ENCODE data around the gene LTB4R2. TPM values are rescaled to one million over a fixed set of nuclear protein-coding genes. Genes with fewer than 3 reads are reported as not detected.

Gene LTB4R2
- total RNA-seq, 1 donor from 2014 or later: 9.4 TPM

DNA sequence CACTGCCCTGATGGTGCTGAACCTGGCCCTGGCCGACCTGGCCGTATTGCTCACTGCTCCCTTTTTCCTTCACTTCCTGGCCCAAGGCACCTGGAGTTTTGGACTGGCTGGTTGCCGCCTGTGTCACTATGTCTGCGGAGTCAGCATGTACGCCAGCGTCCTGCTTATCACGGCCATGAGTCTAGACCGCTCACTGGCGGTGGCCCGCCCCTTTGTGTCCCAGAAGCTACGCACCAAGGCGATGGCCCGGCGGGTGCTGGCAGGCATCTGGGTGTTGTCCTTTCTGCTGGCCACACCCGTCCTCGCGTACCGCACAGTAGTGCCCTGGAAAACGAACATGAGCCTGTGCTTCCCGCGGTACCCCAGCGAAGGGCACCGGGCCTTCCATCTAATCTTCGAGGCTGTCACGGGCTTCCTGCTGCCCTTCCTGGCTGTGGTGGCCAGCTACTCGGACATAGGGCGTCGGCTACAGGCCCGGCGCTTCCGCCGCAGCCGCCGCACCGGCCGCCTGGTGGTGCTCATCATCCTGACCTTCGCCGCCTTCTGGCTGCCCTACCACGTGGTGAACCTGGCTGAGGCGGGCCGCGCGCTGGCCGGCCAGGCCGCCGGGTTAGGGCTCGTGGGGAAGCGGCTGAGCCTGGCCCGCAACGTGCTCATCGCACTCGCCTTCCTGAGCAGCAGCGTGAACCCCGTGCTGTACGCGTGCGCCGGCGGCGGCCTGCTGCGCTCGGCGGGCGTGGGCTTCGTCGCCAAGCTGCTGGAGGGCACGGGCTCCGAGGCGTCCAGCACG lies 6.1 kb downstream of the LTB4R2 start:
- no peaks in the 10 kb centered on the region for H3K9me3 Mint-ChIP-seq
- no peak overlapping the region for H3K27ac Mint-ChIP-seq (ENCODE audit: unreplicated experiment)
- H3K4me3 Mint-ChIP-seq: no peak overlapping the region
- no peaks in the 10 kb centered on the region for H3K36me3 Mint-ChIP-seq (ENCODE audit: low read depth)
- peaks cover 34% of the 10 kb centered on the region for H3K27me3 Mint-ChIP-seq (ENCODE audit: low read depth)
- no peaks in the 10 kb centered on the region for H3K4me1 Mint-ChIP-seq
- TF ChIP-seq, protein P1, sequence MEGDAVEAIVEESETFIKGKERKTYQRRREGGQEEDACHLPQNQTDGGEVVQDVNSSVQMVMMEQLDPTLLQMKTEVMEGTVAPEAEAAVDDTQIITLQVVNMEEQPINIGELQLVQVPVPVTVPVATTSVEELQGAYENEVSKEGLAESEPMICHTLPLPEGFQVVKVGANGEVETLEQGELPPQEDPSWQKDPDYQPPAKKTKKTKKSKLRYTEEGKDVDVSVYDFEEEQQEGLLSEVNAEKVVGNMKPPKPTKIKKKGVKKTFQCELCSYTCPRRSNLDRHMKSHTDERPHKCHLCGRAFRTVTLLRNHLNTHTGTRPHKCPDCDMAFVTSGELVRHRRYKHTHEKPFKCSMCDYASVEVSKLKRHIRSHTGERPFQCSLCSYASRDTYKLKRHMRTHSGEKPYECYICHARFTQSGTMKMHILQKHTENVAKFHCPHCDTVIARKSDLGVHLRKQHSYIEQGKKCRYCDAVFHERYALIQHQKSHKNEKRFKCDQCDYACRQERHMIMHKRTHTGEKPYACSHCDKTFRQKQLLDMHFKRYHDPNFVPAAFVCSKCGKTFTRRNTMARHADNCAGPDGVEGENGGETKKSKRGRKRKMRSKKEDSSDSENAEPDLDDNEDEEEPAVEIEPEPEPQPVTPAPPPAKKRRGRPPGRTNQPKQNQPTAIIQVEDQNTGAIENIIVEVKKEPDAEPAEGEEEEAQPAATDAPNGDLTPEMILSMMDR (conservative IDR thresholded peaks at IDR 0.05): no peak
- DNase-seq (ENCODE audit: low read depth, low spot score): no peak

DNA sequence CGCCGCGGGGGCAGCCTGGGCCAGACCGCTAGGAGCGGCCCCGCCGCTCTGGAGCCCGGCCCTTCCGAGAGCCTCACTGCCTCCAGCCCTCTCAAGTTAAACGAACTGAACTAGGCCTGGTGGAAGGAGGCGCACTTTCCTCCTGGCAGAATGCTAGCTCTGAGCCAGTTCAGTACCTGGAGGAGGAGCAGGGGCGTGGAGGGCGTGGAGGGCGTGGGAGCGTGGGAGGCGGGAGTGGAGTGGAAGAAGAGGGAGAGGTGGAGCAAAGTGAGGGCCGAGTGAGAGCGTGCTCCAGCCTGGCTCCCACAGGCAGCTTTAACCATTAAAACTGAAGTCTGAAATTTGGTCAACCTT lies 6.6 kb downstream of the LTB4R2 start:
- Mint-ChIP-seq H3K27ac (ENCODE audit: unreplicated experiment) (no peak overlapping the region), H3K27me3 (ENCODE audit: low read depth) (peaks cover 35% of the 10 kb centered on the region)
- TF ChIP-seq, protein P1 (conservative IDR thresholded peaks at IDR 0.05): no peak

DNA sequence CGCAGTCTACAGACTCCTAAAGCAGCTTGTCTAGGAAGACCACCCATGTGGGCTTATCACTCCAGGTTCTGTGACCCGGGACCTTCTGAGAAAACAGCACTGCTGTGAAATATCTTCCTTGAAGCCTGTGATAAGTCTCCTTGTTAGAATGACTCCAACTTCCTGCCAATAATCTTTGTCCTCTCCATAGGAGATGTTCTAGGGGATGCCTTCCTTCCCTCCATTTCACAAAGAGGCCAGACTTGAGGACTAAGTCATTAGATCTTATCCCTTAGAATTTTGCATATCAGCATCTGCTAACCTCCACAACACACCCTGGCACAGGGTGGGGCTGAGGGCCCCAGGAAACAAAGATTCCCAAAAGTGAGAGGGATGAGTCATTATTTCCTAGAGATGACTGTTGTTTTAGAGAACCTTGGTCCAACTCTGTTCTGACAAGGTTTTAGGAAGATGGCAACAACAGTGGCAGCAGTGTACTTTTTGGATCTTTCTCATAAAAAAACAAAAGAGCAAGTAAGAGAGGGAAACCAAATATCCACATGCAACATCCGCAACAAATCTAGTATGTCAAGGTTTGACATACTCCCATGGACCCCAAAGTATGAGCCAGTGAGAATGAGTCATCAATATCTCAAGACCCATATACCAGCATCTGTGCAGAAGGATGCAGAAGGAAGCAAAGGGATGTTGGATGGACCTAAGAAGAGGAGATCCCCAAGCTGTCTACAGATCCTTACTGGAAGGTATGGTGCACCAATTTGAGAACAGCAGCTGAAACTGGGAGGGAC lies 7.4 kb downstream of the LTB4R2 start:
- no peaks in the 10 kb centered on the region for H3K36me3 Mint-ChIP-seq (ENCODE audit: low read depth)
- H3K4me3 Mint-ChIP-seq: no peak overlapping the region
- H3K9me3 Mint-ChIP-seq: no peaks in the 10 kb centered on the region
- TF ChIP-seq, protein P1 (conservative IDR thresholded peaks at IDR 0.05): no peak
- H3K27ac Mint-ChIP-seq (ENCODE audit: unreplicated experiment): no peak overlapping the region
- H3K27me3 Mint-ChIP-seq (ENCODE audit: low read depth): peaks cover 37% of the 10 kb centered on the region
- peaks cover 3% of the 10 kb centered on the region for H3K4me1 Mint-ChIP-seq
- no peak for DNase-seq (ENCODE audit: low read depth, low spot score)

More for the DNA sequence above, 6.6 kb downstream of the LTB4R2 start:
- Mint-ChIP-seq H3K9me3 (no peaks in the 10 kb centered on the region), H3K36me3 (ENCODE audit: low read depth) (no peaks in the 10 kb centered on the region), H3K4me1 (peaks cover 1% of the 10 kb centered on the region), H3K4me3 (no peak overlapping the region)
- DNase-seq (ENCODE audit: low read depth, low spot score): no peak

DNA sequence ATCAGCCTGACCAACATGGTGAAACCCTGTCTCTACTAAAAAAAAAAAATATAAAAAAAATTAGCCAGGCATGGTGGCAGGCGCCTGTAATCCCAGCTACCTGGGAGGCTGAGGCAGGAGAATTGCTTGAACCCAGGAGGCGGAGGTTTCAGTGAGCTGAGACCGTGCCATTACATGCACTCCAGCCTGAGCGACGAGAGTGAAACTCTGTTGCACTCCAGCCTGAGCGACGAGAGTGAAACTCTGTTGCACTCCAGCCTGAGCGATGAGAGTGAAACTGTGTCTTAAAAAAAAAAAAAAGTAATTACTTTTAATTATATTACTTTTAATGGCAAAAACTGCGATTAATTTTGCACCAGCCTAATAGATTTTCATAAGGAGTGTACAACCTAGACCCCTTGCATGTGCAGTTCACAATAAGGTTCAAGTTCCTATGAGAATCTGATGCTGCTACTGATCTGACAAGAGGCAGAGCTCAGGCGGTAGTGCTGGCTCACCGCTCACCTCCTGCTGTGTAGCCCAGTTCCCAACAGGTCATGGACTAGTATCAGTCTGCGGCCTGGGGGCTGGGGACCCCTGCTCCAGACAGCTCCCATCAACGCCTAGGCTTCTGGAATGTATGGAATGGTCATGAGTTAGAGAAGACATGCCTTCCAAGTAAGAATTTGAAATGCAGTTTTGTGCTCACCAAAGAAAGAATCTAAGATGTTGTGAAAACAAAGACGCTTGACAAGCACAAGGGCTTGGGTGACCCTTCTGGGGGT lies 11.5 kb downstream of the LTB4R2 start:
- H3K36me3 Mint-ChIP-seq (ENCODE audit: low read depth): no peaks in the 10 kb centered on the region
- no peak overlapping the region for H3K27ac Mint-ChIP-seq (ENCODE audit: unreplicated experiment)
- TF ChIP-seq, protein P1 (conservative IDR thresholded peaks at IDR 0.05): no peak
- H3K9me3 Mint-ChIP-seq: no peaks in the 10 kb centered on the region
- no peak overlapping the region for H3K4me3 Mint-ChIP-seq
- no peak for DNase-seq (ENCODE audit: low read depth, low spot score)
- H3K27me3 Mint-ChIP-seq (ENCODE audit: low read depth): peaks cover 39% of the 10 kb centered on the region
- peaks cover 3% of the 10 kb centered on the region for H3K4me1 Mint-ChIP-seq

DNA sequence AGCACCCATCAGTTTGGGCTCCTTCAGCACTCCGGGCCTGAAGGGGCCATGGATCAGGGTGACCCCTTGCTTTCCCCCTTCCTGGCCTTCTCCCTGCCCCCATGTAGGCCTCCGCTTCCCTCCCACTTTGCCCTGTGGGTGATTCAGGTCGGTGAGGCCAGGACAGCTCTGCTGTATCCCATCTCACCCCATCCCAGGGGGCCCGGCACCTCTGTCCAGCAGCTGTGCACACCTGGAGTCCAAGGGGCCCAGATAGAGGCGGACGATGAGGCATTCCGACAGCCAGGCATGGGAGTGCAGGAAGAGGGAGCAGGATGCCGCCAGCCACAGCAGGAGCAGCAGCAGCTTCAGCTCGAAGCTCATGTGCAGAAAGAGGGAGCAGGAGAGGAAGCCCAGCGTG lies 12.7 kb downstream of the LTB4R2 start:
- Mint-ChIP-seq H3K27me3 (ENCODE audit: low read depth) (peaks cover 33% of the 10 kb centered on the region), H3K4me3 (no peak overlapping the region), H3K4me1 (peaks cover 3% of the 10 kb centered on the region), H3K27ac (ENCODE audit: unreplicated experiment) (no peak overlapping the region), H3K9me3 (no peaks in the 10 kb centered on the region), H3K36me3 (ENCODE audit: low read depth) (no peaks in the 10 kb centered on the region)
- TF ChIP-seq, protein P1 (conservative IDR thresholded peaks at IDR 0.05): no peak
- DNase-seq (ENCODE audit: low read depth, low spot score): no peak
